Measurements from ENCODE around the gene UBE3A.
"Not testable (repeated sequence)": the region's sequence is repeated elsewhere in the genome, so short reads cannot be mapped to it uniquely, and the experiment has no call there.

The UBE3A gene

GRCh38 chr15:25437777-25438600, 835 bp downstream of the UBE3A start:
- DNase-seq, result peak; percentile 27

- DNase-seq, result no peak
These were observed 2.1 kb downstream of the UBE3A start for GRCh38 chr15:25436707-25437106.

- DNase-seq, result no peak
These were observed 3.2 kb downstream of the UBE3A start for GRCh38 chr15:25435474-25436243.

- no peak for DNase-seq
These were observed 5.5 kb downstream of the UBE3A start for GRCh38 chr15:25433118-25433865.

GRCh38 chr15:25431836-25432561, 6.8 kb downstream of the UBE3A start:
- no peak for DNase-seq

GRCh38 chr15:25427861-25428260, 11.0 kb downstream of the UBE3A start:
- no peak for DNase-seq

- no peak for DNase-seq
These were observed 11.8 kb downstream of the UBE3A start for GRCh38 chr15:25426896-25427610.

GRCh38 chr15:25424073-25424472, 14.8 kb downstream of the UBE3A start:
- DNase-seq, result no peak

- no peak for DNase-seq
These were observed 16.8 kb downstream of the UBE3A start for GRCh38 chr15:25422021-25422420.

- no peak for DNase-seq
These were observed 20.6 kb downstream of the UBE3A start for GRCh38 chr15:25418202-25418601.

GRCh38 chr15:25417604-25418003, 21.2 kb downstream of the UBE3A start:
- no peak for DNase-seq

- no peak for DNase-seq
These were observed 22.1 kb downstream of the UBE3A start for GRCh38 chr15:25416693-25417092.

GRCh38 chr15:25415707-25416106, 23.1 kb downstream of the UBE3A start:
- DNase-seq, result no peak

- no peak for DNase-seq
These were observed 23.6 kb downstream of the UBE3A start for GRCh38 chr15:25415217-25415616.

GRCh38 chr15:25410649-25411048, 28.2 kb downstream of the UBE3A start:
- DNase-seq, result no peak

- DNase-seq, result not testable (repeated sequence)
These were observed 29.1 kb downstream of the UBE3A start for GRCh38 chr15:25409731-25410130.

- no peak for DNase-seq
These were observed 29.9 kb downstream of the UBE3A start for GRCh38 chr15:25408929-25409328.

- no peak for DNase-seq
These were observed 30.4 kb downstream of the UBE3A start for GRCh38 chr15:25408428-25408827.

- no peak for DNase-seq
These were observed 30.9 kb downstream of the UBE3A start for GRCh38 chr15:25407950-25408349.

GRCh38 chr15:25406846-25407245, 32.0 kb downstream of the UBE3A start:
- DNase-seq, result no peak

GRCh38 chr15:25406261-25406660, 32.6 kb downstream of the UBE3A start:
- no peak for DNase-seq

GRCh38 chr15:25403771-25404170, 35.1 kb downstream of the UBE3A start:
- no peak for DNase-seq
